Glutamatergic neuron (in vitro differentiated cells): ENCODE results near the gene SPR. TPM values are rescaled to one million over a fixed set of nuclear protein-coding genes. Genes with fewer than 3 reads are reported as not detected.

Experiments used
- DNase-seq: peaks from one replicate; pipeline ENCODE4 v3.0.0; 2022
- H3K27ac Mint-ChIP-seq: one replicate; pipeline ENCODE4 v1.8.0; 2020; ENCODE audit warnings: mild to moderate bottlenecking, mixed read lengths, inconsistent platforms; ENCODE audit not compliant: unreplicated experiment
- H3K27me3 Mint-ChIP-seq: one replicate; pipeline ENCODE4 v1.8.0; 2020; ENCODE audit warnings: mild to moderate bottlenecking, moderate library complexity, mixed read lengths, inconsistent platforms; ENCODE audit not compliant: unreplicated experiment
- H3K36me3 Mint-ChIP-seq: one replicate; pipeline ENCODE4 v1.8.0; 2020; ENCODE audit warnings: mild to moderate bottlenecking, mixed read lengths, inconsistent platforms; ENCODE audit not compliant: unreplicated experiment
- H3K4me1 Mint-ChIP-seq: one replicate; pipeline ENCODE4 v1.8.0; 2020; ENCODE audit warnings: mild to moderate bottlenecking, low read depth, mixed read lengths, inconsistent platforms; ENCODE audit not compliant: unreplicated experiment
- H3K4me3 Mint-ChIP-seq: one replicate; pipeline ENCODE4 v1.8.0; 2020; ENCODE audit warnings: mild to moderate bottlenecking, mixed read lengths, inconsistent platforms; ENCODE audit not compliant: unreplicated experiment
- H3K9me3 Mint-ChIP-seq: one replicate; pipeline ENCODE4 v1.8.0; 2020; ENCODE audit warnings: mild to moderate bottlenecking, moderate library complexity, mixed read lengths, inconsistent platforms; ENCODE audit not compliant: unreplicated experiment
- CTCF ChIP-seq: fragments of 200-600 bp; sonication (generic); IDR thresholded peaks from one replicate; pipeline ENCODE4 v1.5.0; 2021; ENCODE audit not compliant: partially characterized antibody, unreplicated experiment
- total RNA-seq: library from RNA; stranded (reverse); fragmentation: NEBNext Ultra II Directional; extraction: Animal tissue kit (Norgen Biotek cat#: 25700); gene quantifications from one replicate; pipeline ENCODE4 v1.2.1, GENCODE V29; 2021; ENCODE audit not compliant: unreplicated experiment

SPR gene
- total RNA-seq, 1 donor from 2014 or later = 1.7 TPM

GRCh38 chr2:72931280-72931910 is 44.2 kb downstream of the SPR start:
- H3K36me3 Mint-ChIP-seq = no peaks in the 10 kb centered on the region
- no peak for TF ChIP-seq CTCF
- H3K4me3 Mint-ChIP-seq = no peak overlapping the region
- DNase-seq = no peak
- H3K4me1 Mint-ChIP-seq = peaks cover 3% of the 10 kb centered on the region
- peaks cover 4% of the 10 kb centered on the region for H3K27me3 Mint-ChIP-seq
- H3K27ac Mint-ChIP-seq = no peak overlapping the region
- H3K9me3 Mint-ChIP-seq = peaks cover 2% of the 10 kb centered on the region

DNA sequence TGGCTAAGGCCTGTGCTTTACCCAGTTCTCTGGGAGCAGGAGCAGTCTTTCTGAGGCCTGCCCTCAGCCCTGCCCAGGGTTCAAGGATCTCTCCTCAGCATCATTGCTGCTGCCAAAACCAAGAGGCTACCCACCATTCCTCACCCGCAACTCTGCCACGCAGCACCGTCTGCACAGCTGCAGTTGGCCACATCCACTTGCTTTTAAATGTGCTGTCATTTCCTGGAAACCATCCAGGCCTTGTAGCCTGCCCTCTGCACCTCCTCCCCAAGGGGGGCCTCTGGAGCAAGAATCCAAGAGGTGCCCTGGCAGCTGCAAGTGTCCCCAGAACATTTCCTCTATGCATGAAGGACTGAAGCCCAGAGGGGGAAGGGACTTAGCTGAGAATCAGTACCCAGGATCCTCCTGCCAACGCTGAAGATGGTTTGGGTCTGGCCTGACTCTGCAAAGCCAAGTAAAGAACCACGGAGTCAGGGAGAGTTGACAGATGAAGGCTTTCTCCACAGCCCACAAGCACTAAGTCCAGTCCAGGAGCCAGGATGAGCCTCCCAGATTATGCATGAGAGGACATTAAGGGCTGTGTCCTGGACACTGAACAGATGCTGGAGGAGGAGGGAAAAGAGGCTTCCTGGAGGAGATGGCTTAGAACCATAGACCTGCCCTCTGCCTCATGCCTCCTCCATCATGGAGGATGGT is 45.0 kb downstream of the SPR start:
- no peak for TF ChIP-seq CTCF
- H3K27me3 Mint-ChIP-seq = peaks cover 4% of the 10 kb centered on the region
- no peak overlapping the region for H3K4me3 Mint-ChIP-seq
- DNase-seq = no peak
- H3K27ac Mint-ChIP-seq = no peak overlapping the region
- H3K36me3 Mint-ChIP-seq = no peaks in the 10 kb centered on the region
- peaks cover 2% of the 10 kb centered on the region for H3K9me3 Mint-ChIP-seq
- H3K4me1 Mint-ChIP-seq = peaks cover 5% of the 10 kb centered on the region

DNA sequence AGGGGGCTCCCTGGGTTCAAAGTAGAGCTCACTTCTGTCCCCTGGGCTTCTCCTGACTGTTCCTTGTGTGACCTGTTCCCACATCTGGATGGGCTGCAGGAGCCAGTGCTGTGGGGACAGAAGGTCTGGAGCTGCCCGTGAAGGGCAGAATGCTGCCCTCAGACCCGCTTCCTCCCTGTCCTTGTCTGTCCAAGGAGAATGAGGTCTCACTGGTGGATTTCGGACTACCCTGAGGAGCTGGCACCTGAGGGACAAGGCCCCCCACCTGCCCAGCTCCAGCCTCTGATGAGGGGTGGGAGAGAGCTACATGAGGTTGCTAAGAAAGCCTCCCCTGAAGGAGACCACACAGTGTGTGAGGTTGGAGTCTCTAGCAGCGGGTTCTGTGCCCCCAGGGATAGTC is 45.6 kb downstream of the SPR start:
- H3K9me3 Mint-ChIP-seq = peaks cover 2% of the 10 kb centered on the region
- H3K36me3 Mint-ChIP-seq = no peaks in the 10 kb centered on the region
- no peak for TF ChIP-seq CTCF
- DNase-seq = no peak
- peaks cover 4% of the 10 kb centered on the region for H3K27me3 Mint-ChIP-seq
- H3K4me1 Mint-ChIP-seq = peaks cover 5% of the 10 kb centered on the region
- no peak overlapping the region for H3K27ac Mint-ChIP-seq
- H3K4me3 Mint-ChIP-seq = no peak overlapping the region

DNA sequence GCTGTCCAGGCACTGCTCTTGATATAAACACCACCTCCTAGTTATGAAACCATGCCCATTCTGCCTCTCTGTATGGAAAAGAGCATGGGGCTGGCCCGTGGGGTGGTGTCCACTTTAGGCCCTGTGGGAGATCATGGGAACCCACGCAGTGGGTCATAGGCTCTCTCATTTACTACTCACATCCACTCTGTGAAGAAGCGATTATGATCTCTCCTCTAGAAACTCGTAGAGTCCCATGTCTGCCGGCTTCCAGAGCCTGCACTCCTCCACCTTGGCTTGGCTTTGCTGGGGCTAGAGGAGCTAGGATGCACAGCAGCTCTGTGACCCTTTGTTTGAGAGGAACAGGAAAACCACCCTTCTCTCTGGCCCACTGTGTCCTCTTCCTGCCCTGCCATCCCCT is 46.0 kb downstream of the SPR start:
- TF ChIP-seq CTCF = no peak
- H3K4me1 Mint-ChIP-seq = peaks cover 5% of the 10 kb centered on the region
- no peaks in the 10 kb centered on the region for H3K36me3 Mint-ChIP-seq
- peaks cover 2% of the 10 kb centered on the region for H3K9me3 Mint-ChIP-seq
- DNase-seq = no peak
- H3K27ac Mint-ChIP-seq = no peak overlapping the region
- no peak overlapping the region for H3K4me3 Mint-ChIP-seq
- H3K27me3 Mint-ChIP-seq = peaks cover 4% of the 10 kb centered on the region

- H3K27me3 Mint-ChIP-seq = peaks cover 4% of the 10 kb centered on the region
- H3K27ac Mint-ChIP-seq = no peak overlapping the region
- H3K4me1 Mint-ChIP-seq = peaks cover 5% of the 10 kb centered on the region
- no peak for TF ChIP-seq CTCF
- peaks cover 2% of the 10 kb centered on the region for H3K9me3 Mint-ChIP-seq
- DNase-seq = no peak
- peaks cover 2% of the 10 kb centered on the region for H3K36me3 Mint-ChIP-seq
- no peak overlapping the region for H3K4me3 Mint-ChIP-seq
Observed at GRCh38 chr2:72933646-72934151, 46.5 kb downstream of the SPR start.
